Heart left ventricle (tissue), 13 donors: ENCODE data around the gene ASB13.

ENCODE experiments used
- POLR2A ChIP-seq, 2 donors: fragments of 450-650 bp; IDR thresholded peaks; one replicate each; pipeline ENCODE4 v1.6.1; 2017; ENCODE audit warnings: antibody characterized with exemption in 2 of 2, mild to moderate bottlenecking in 2 of 2, moderate library complexity in 2 of 2
- TF ChIP-seq, protein P1 (sequence below), 12 donors: fragments of 200-600 bp; sonication (generic) in 4 of 12; IDR thresholded peaks; one replicate each; pipeline versions ENCODE4 v1.5.0 to v1.8.0; 2018 to 2022; ENCODE audit warnings: antibody characterized with exemption in 12 of 12, mild to moderate bottlenecking in 5 of 12
- donor health status: ischemic (EF 13 %, LVEDD 7.1; RV severe dilation, severe dysfunction).
- donor health status: DM: no; HTN: yes; CAD: no.
- donor health status: DM: no; HTN: no; CAD: no.
- donor health status: ischemic (EF 25% LVEDD 6.9; RV normal size, moderate dysfunction).
- donor health status: ischemic (EF 25% LVEDD 5.7; RV mildly dilated, moderate dysfunction).
- donor health status: ischemic (EF 35%, LVEDD 5.7; RV mildly dilated, moderate dysfunction).
- donor health status: nonischemic (EF 11% LVEDD 7.7; RV severe dilation, severe dysfunction).
- donor health status: DM: yes; HTN: yes; CAD: no.
- donor health status: PGD.
- donor health status: ischemic (EF 29% LVEDD 5.4; RV normal size, mild dysfunction).
- donor health status: nonischemic (EF 23%, LVEDD 6.1; RV moderate dilation, normal function).

DNA sequence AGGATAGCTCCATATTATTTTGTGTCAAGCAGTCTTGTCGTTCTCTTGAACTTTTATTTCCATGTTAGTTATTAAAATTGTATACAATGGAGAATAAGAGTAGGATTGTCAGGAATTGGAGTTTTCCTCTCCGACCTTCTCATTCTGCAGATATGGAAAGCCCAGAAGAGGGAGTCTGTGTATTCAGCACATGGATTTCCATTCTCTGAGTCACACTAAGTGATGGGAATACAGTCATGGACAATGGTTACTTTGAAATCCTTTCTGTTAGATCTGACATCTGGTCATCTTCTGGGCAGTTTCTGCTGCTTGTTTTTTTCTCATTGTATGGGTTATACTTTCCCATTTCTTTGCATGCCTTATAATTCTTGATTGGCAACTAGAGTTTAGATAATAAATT, 13.2 kb upstream of the ASB13 start:
- TF ChIP-seq, protein P1, sequence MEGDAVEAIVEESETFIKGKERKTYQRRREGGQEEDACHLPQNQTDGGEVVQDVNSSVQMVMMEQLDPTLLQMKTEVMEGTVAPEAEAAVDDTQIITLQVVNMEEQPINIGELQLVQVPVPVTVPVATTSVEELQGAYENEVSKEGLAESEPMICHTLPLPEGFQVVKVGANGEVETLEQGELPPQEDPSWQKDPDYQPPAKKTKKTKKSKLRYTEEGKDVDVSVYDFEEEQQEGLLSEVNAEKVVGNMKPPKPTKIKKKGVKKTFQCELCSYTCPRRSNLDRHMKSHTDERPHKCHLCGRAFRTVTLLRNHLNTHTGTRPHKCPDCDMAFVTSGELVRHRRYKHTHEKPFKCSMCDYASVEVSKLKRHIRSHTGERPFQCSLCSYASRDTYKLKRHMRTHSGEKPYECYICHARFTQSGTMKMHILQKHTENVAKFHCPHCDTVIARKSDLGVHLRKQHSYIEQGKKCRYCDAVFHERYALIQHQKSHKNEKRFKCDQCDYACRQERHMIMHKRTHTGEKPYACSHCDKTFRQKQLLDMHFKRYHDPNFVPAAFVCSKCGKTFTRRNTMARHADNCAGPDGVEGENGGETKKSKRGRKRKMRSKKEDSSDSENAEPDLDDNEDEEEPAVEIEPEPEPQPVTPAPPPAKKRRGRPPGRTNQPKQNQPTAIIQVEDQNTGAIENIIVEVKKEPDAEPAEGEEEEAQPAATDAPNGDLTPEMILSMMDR (IDR thresholded peaks at IDR 0.05), result no peak
- no peak for TF ChIP-seq POLR2A (IDR thresholded peaks at IDR 0.05)
